Suppressor macrophage treated with lipopolysaccharide for 1 hour (primary cell): ENCODE data around the gene TYW5.
A peak's percentile ranks its signal among the peaks of the same experiment; 100 is the strongest.

ENCODE experiments used
- DNase-seq, 3 donors: peaks; one replicate each; pipeline ENCODE4 v3.0.0-alpha.2; 2020 to 2022

TYW5 gene

DNA sequence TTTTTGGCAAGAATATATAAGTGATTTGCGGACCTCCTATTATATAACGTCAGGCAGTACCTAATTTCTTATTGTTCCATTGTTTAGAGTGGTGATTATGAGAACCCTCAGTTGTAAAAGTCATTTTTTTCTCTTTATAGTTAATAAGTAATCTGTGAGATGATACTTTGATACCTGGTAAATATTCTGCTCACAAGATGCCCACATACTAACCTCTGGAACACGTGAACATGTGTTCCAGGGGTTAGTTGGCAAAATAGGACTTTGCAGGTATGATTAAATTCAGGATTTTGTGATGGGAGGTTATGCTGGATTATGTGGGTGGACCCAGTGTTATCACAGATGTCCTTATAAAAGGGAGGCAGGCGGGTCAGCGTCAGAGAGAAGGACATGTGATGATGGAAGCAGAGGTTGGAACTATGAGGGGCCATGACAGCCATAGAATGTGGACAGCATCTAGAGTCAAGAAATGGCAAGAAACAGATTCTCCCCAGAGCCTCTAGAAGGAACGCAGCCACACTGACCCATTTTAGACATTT is 16.9 kb upstream of the TYW5 start:
- no peak for DNase-seq

DNA sequence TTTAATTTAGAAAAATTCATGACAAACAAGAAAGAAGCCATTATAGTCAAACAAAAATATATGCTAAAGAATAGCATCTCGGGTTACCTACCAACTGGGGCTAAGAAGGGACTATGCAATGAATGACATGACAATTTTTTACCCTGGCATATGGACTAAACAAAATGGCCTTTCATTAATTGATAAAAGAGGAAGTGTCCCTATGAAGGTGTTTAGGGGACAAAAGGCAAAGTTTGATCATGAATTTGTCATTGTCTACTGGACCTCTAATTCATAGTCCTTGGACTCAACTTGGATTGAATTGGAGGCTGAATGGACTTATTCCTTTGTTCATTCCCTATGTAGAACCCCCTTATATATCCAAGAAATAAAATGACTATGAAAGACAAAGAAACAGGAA is 12.8 kb upstream of the TYW5 start:
- DNase-seq, result no peak

DNA sequence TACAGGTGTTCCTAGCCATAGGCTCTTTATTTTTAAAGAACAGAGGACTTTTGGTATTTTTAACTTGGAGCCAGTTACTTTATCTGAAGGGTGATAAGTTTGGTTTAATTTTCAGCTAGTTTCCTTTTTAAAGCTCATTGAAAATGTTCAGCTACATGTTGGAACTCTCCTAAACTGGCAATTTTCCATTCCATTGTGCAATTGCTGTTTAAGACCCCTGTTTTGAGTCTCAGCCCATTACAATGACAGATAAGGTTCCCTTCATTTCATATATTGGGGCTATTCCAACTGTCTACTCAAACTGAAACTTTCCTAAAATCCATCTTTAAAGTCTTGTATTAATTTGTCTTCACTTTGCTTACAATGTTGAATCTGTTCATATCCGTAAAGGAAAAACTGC is 11.7 kb upstream of the TYW5 start:
- no peak for DNase-seq

DNA sequence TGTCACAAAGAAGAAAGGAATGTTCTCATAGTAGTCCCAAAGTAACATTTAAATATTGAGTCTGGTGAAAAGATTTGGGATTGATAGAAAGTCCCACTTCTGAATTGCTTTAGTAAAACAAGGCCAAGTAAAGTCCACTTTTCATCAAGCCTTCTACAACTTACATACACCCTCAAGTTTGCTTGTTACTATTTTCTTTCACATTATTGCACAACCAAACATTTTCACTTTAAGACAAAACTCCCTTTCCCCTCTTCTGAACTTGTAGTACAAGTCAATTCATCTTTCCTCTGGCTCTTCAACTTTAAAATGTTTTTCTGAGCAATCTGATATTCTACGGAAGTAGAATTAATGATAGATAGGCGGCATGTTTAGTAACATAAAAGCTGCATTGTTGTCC is 11.1 kb upstream of the TYW5 start:
- DNase-seq, result no peak

DNA sequence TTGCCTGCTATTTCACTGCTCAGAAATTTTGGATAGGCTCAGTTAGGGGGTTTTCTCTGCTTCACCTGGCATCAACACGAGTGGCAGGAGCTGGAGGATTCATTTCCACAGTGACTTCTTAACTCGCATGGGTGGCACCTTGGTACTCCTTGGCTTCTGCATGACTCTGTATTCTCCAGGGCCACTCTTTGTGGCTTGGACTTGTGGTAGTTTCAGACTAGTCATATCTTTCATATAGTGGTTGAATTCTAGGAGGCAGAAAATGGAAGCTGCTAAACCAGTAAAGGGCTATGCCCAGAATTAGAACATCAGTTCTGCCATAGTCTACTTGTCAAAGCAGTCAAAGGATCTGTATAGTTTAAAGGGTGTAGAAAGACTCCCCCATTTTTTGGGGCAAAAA is 6.9 kb upstream of the TYW5 start:
- no peak for DNase-seq

DNA sequence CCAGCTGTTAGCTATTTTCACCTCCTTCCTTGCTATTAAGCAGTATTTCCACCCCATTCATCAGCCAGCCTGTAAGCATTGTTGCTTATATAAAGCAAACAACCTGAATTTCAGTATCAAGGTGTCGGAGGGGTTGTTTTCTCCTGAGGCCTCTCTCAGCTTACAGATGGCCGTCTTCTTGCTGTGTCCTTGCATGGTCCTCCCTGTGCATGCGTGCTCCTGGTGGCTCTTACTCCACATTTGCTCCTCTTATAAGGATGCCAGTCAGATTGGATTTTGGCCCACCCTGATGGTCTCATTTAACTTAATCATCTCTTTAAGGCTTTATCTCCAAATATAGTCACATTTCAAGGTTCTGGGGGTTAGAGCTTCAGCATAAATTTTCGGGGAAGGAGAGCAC is 2.7 kb upstream of the TYW5 start:
- DNase-seq, result no peak

DNA sequence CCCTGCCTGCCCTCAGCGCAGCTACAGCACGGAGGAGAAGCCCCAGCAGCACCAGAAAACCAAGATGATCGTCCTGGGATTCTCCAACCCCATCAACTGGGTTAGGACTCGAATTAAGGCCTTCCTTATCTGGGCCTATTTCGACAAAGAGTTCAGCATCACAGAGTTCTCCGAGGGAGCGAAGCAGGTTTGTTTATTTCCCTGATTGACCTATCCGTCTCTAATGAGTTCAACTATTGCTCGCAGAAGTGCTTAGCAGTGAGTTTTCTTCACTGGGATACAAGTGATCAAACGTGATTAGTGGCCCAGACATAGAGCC is 730 bp upstream of the TYW5 start:
- DNase-seq, result no peak

DNA sequence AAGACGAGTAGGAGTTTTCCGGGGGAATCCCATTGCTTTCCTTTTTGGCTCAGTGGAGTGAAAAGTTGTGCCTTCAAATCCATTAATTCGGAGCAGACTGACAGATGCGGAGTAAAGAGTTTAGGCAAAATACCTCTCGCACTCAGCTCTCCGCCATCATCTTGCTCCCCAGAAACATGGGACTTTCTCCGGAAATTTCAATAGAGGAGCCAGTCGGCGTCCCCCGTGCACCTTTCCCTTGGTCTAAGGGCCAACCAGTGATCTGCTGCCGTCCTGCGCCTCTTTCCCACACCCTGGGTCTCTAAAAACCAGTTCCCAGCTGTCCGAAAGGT is 318 bp downstream of the TYW5 start:
- DNase-seq, result peak; percentile 55 to 67 (median 61)

DNA sequence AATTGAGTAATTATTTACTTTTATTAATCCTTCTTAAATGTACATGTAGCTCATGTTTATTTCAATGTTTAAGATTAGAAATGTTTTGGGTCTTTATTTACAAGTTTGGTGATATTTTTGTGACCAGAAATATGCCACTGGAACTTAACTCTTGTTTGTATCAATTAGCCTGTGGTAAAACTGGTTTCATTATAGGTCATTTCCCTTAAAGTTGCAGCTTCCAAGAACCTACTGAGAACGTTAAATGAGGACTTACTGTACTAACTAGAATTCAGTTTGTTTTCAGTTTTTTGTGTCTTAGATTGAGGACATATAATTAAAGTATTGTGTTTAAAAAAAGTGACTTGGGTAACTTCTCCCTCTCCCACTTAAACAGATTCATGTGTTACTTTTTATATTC is 4.3 kb downstream of the TYW5 start:
- DNase-seq, result no peak

DNA sequence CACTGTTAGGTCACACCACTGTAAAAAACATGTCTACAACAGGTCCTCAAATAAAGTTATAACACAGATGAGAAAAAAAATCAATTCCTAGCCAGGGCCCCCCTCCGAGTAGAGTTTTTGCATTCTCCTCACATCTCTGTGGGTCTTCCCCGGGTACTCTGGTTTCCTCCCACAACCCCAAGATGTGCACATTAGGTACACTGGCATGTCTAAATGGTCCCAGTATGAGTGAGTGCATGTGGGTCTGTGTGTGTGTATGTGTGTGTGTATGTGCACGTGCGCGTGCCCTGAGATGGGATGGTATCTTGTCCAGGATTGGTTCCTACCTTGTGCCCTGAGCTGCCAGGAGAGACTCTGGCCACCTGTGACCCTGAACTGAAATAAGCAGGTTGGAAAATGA is 4.9 kb downstream of the TYW5 start:
- DNase-seq, result no peak

DNA sequence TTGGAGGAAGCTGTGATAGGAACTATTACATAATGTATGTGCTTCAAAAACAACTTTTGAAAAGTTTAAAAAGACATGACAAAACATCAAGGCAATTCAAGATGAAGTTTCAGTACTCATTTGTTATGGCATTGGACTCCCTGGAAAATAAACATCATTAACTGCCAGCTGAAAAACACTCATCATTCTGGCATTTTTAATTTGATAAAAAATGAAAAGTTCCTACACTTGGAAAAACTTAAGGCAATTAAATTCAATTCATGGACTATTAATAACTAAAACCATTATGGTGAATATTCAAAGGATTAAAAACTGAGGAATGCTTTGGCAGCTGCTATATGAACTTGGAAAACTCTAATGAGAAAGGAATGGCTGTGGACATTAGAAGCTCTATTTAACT is 8.5 kb downstream of the TYW5 start:
- no peak for DNase-seq

DNA sequence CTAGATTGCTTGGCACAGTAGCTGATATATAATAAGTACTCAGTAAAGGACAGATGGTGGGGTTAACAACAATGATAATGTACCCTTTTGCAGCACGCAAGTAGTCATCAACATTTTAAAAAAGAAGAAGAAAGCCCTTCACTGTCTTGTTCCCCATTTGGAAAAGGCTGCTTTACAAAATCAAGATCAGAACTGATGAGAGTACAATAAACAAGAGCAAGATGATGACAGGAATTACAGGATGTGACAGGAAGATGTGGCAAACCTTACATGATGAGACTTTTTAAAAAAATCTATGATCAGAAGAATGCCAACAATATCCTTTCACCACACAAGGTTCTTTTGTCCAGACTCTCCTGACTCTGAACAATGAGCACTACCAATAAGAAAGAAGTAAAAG is 9.1 kb downstream of the TYW5 start:
- DNase-seq, result no peak

DNA sequence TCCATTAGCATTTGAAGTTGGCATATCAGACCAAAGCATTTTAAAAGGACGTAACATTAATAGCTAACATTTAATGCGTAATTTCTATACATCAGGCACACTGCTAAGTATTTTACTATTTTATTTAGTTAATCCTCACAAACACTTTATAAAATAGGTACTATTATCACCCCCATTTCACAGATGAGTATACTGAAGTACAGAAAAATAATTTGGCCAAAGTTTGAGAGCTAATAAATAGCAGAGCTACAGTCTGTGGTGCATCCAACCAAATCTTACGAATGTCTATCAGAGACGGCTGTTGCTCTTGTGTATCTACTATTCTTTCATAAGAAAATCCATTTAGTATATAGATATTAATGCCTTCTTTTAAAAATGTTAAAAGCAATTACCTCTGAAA is 11.9 kb downstream of the TYW5 start:
- no peak for DNase-seq

DNA sequence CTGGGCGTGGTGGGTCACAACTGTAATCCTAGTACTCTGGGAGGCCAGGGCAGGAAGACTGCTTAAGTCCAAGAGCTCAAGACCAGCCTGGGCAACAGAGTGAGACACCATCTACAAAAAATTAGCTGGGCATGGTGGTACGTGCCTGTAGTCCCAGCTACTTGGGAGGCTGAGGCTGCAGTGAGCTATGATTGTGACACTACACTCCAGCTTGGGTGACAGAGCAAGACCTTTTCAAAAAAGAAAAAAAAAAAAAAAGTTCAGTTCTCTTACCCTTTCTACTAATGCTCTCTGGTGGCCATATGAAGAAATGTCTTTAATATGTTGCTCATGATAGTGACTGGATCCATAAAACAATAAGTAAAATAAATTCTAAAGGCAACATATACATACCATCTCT is 14.9 kb downstream of the TYW5 start:
- peak; percentile 10 to 64 (median 53) for DNase-seq

DNA sequence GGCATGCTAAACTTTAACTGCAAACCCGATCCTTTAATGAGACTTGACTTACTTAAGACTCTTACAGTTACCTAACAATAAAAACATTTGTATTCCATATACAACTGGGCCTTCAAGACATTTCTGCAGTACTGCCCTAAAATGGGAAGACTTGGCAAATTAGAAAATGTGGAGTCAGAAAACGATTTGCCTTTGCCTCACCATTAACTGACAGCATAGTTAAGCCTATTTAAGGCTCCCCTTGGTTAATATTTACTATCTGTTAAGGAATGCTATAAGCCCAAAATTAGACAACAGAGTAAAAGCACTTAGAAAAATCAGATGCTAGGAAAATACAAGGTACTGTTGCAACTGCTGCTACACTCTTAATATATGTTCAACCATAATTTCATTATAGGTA is 18.7 kb downstream of the TYW5 start:
- DNase-seq, result no peak

DNA sequence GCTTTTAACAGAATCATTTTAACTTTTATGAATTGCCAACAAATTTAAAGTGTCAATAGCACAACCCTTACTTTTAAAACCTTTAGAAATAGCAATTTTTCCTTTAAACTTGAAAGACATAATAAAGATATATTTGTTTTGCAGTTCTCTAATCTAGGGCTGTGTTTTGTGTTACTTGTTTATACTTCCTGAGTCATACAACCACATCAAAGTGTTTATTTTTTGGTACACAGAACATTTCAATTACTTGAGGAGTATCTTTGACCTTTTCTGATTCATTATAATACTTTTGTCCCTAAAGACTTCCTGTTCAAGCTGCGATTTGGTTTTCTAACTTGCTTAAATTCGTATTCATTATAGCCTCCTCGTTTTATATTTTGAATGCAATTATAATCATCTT is 21.8 kb downstream of the TYW5 start:
- DNase-seq, result no peak

DNA sequence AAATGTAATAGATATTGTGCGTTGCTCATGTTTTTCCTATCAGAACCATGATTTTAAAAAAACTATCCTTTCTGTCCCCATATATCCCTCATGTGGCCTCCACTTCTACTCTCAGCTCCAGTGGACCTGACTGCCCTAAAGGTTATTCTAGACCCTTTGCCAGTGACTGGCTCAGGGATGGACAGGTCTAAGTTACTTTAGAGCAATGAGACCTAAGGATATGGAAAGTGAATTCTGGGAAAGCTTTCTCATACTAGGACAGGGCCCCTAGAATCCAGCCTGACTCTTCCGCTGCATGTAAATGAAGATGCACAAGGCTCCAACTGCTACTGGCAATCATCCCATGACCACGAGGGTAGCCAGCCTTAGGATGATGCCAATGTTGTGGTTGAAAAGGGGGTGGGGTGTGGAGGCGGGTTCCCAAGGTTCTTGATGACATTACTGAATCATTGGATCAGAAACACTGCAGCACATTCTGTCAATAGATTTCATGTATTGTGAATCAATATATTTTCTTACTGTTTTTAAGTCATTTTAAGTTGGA is 22.9 kb downstream of the TYW5 start:
- no peak for DNase-seq

DNA sequence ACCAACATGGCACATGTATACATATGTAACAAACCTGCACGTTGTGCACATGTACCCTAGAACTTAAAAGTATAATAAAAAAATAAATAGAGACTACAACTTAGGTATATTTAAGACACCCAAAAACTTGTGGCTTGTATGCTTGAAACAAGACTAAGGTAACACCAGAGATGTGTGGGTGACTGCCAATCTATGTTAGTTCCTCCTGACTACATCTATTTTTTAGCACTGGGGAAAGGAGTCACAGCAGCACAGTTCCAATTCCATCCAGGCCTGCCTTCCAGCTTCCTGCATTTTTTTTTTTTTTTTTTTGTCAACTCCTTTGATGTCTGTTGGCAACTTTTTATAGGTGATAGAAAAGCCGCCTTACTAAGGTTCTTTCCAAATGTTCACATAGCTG is 26.0 kb downstream of the TYW5 start:
- no peak for DNase-seq

DNA sequence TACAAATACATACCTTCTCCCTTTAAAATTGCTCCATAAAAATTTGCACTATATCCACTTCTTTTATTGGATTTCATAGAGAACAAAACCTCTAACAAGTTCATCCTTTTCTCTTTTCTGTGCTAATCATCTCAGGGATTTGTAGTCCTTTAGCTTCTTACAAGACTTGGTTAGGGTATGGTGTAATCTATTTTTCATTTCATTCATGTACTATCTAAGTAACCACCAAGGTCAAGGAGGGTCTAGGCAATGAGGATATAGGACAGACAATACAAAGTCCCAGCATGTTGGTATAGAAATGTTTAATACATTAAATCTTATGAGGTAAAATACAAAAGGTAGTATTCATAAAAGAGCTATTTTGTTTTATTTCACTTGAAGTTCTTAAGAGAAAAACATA is 26.7 kb downstream of the TYW5 start:
- no peak for DNase-seq

DNA sequence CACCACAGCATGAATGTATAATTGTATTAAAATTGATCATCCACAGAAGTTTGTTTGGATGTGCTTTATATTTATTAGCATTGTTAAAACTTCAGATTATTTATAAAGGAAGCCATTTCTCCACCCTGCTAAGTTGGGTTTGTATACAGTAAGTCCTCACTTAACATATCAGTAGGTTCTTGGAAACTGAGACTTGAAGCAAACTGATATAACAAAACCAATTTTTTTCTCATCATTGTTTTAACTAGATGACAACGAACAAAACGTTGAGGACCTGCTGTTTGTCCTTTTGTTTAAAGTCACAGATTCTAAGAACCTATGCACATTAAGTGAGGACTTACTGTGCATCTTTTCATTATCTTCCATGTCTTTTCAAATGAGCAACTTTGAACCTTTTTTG is 27.1 kb downstream of the TYW5 start:
- DNase-seq, result no peak

DNA sequence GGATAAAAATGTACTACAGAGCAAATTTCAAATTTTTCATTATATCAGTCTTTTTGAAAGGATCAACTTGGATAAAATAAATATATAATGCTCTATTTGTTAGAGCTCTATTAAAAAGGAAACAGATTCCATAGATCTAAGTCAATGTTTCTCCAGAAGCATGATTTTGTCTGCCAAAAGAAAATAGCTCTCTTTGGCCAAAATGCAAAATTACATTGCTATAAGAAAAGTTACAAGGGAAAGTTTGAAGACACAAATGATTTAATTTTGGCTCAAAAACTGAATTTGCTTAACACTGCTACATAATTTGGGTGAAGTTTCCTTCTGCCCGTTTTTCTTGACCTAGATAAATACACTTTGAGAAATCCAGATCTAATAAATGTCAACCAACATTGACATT is 28.5 kb downstream of the TYW5 start:
- DNase-seq, result no peak

DNA sequence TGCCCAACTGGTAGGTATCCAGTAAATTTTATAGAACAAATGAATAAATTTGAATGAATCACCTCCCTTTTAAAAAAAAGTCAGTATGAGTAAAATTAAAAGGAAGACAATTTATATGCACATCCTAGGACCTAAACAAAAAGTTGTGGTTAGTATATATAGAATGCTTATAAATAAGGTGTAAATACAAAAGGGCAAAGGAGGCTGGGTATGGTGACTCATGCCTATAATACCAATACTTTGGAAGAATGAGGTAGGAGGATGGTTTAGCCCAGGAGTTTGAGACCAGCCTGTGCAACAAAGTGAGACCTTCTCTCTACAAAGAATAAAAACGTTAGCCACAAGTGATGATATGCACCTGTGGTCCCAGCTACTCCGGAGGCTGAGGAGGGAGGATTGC is 31.4 kb downstream of the TYW5 start:
- no peak for DNase-seq

DNA sequence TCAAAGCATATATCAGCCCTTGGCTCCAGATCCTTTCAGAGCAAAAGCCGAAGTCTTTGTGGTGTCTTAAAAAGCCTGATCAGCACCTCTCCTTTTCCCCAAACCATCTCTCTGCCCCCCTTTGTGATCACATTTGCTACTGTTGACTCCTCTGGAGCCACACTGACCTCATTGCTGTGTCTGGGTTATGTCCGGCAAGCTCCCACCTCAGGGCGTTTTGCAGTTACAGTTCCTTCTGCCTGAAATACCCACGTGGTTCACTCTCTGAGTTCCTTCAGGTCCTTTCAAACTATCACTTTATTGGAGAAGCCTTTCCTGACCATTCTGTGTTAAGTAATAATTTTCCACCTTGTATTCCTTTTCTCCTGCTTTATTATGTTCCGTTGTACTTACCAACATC is 32.4 kb downstream of the TYW5 start:
- DNase-seq, result peak in 2 of 3 donors; percentile 19 to 45

DNA sequence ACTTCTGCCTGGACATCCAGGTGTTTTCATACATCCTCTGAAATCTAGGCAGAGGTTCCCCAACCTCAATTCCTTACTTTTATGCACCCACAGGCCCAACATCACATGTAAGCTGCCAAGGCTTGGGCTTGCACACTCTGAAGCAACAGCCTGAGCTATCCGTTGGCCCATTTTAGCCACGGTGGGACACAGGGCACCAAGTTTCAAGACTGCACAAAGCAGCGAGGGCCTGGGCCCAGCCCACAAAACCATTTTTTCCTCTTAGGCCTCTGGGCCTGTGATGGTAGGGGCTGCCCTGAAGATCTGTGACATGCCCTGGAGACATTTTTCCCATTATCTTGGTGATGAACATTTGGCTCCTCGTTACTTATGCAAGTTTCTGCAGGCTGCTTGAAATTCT is 38.3 kb downstream of the TYW5 start:
- DNase-seq, result no peak

DNA sequence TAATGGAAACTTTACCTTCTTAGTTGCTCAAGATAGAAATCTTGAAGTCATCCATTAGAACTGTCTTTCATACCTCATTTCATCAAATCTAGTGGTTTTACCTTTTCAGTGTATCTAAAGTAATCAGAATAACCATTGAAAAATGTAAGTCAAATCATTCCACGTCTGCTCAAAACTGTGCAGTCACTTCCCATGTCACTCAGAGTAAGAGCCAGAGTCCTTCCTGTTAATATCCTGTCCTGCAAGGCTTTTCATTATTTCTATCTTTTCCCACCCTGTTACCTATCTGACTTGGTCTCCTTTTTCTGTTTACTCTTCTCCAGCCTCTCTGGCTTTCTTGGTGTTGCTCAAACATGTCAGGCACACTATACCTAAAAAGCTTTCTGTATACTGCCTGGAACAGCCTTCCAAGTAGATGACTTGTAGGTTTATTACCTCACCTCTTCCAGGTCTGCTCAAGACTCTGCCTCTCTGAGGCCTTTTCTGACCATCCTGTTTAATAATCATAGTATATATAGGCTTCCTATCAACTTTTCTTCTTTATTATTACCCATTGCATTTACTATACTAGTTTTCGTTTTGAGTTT is 40.8 kb downstream of the TYW5 start:
- DNase-seq, result no peak
